HepG2 (cell line): ENCODE data around the gene ELOVL6. TPM values are rescaled to one million over a fixed set of nuclear protein-coding genes. Genes with fewer than 3 reads are reported as not detected.

Source experiments
- ATAC-seq: fragments of 200-7000 bp; cut with Tn5 transposase; 3 replicates; pipeline ENCODE4 v1.9.1; 2020; ENCODE audit warnings: mild to moderate bottlenecking, moderate library complexity
- BruUV-seq: library from RNA; stranded (reverse); fragments of 400-500 nt; replicated peaks from 2 replicates; lab custom pipeline; 2021; lab: Mats Ljungman, UMichigan
- CTCF ChIA-PET: fragments of 300-600 bp; formaldehyde crosslinking; extraction: SDS; loops from one replicate; lab custom pipeline; 2021; ENCODE audit warnings: low total read pairs, inconsistent platforms, low intra/inter-chr PET ratio; lab: Yijun Ruan, JAX
- POLR2A ChIA-PET: fragments of 350-600 bp; sonication (Branson Sonifier 250); formaldehyde crosslinking; loops from one replicate; lab custom pipeline; 2020; ENCODE audit warnings: antibody characterized with exemption, inconsistent platforms; lab: Yijun Ruan, JAX
- DNase-seq: peaks from one replicate; pipeline ENCODE4 v3.0.0-alpha.2; 2015; ENCODE audit warnings: low spot score
- FAIRE-seq: peaks from 3 replicates; lab custom pipeline; 2011; peaks lifted over from hg19 to GRCh38; lab: Jason Lieb, UNC
- H2AFZ ChIP-seq: one replicate; pipeline ENCODE4 v1.6.1; 2011; ENCODE audit warnings: low read length, inconsistent platforms
- H3K27ac ChIP-seq: fragments of 300-600 bp; 3 replicates; pipeline ENCODE4 v1.8.0; 2011; ENCODE audit warnings: mixed run types, mild to moderate bottlenecking, mixed read lengths, low read length, inconsistent platforms; ENCODE audit not compliant: insufficient read depth; ENCODE audit errors: extremely low read length
- H3K27me3 ChIP-seq, 2 experiments: fragments of 200-600 bp in 1 of 2; 2 replicates in 1 of 2; 3 replicates in 1 of 2; pipeline versions ENCODE4 v1.6.0 to v1.8.0; 2011; ENCODE audit warnings: low read length in 2 of 2, mild to moderate bottlenecking in 2 of 2, moderate library complexity in 2 of 2, inconsistent platforms in 1 of 2; ENCODE audit not compliant: insufficient read depth in 2 of 2, control insufficient read depth in 1 of 2
- H3K36me3 ChIP-seq, 2 experiments: fragments of 200-600 bp in 1 of 2; replicated peaks in 1 of 2; 2 replicates in 1 of 2; 3 replicates in 1 of 2; pipeline versions ENCODE4 v1.5.1 to v1.8.0; 2011; ENCODE audit warnings: low read length in 2 of 2, inconsistent platforms in 1 of 2; ENCODE audit not compliant: insufficient read depth in 2 of 2, control insufficient read depth in 1 of 2
- H3K4me1 ChIP-seq: 2 replicates; pipeline ENCODE4 v1.5.1; 2012; ENCODE audit warnings: low read length, inconsistent platforms; ENCODE audit not compliant: insufficient read depth
- H3K4me2 ChIP-seq: 2 replicates; pipeline ENCODE4 v1.6.0; 2011; ENCODE audit warnings: low read depth, low read length, inconsistent platforms
- H3K4me3 ChIP-seq, 3 experiments: fragments of 200-600 bp in 1 of 3; sonication (generic), shearing (Covaris generic) in 1 of 3; replicated peaks in 1 of 3; 2 replicates each; pipeline ENCODE4 v1.5.1; 2011 to 2016; ENCODE audit warnings: low read length in 3 of 3, inconsistent platforms in 2 of 3, low read depth in 2 of 3, mild to moderate bottlenecking in 2 of 3, control low read depth in 1 of 3, mixed read lengths in 1 of 3; ENCODE audit not compliant: insufficient read depth in 1 of 3
- H3K79me2 ChIP-seq: one replicate; pipeline ENCODE4 v1.6.1; 2011; ENCODE audit warnings: low read length, inconsistent platforms; ENCODE audit not compliant: insufficient read depth
- H3K9ac ChIP-seq: 2 replicates; pipeline ENCODE4 v1.6.0; 2011; ENCODE audit warnings: mild to moderate bottlenecking, low read depth, low read length, inconsistent platforms; ENCODE audit not compliant: insufficient read depth
- H3K9me3 ChIP-seq: 2 replicates; pipeline ENCODE4 v1.5.1; 2012; ENCODE audit warnings: mild to moderate bottlenecking, low read length
- H4K20me1 ChIP-seq: 2 replicates; pipeline ENCODE4 v1.6.0; 2011; ENCODE audit warnings: inconsistent platforms, mild to moderate bottlenecking, low read length, moderate library complexity; ENCODE audit not compliant: insufficient read depth
- AHR ChIP-seq: IDR thresholded peaks from 2 replicates; pipeline ENCODE4 v1.6.1; 2018; ENCODE audit warnings: missing genetic modification reagents, missing compliant biosample characterization
- CC2D1A ChIP-seq: sonication (generic); formaldehyde crosslinking; IDR thresholded peaks from 2 replicates; pipeline ENCODE4 v1.8.1; 2023; ENCODE audit warnings: mild to moderate bottlenecking, missing genetic modification reagents
- HNRNPL ChIP-seq: fragments of 200-400 bp; formaldehyde crosslinking; IDR thresholded peaks from 2 replicates; pipeline ENCODE4 v1.6.1; 2017; ENCODE audit warnings: mild to moderate bottlenecking, low read depth, low read length
- KLF13 ChIP-seq: sonication (generic); formaldehyde crosslinking; IDR thresholded peaks from 2 replicates; pipeline ENCODE4 v1.4.0; 2020; ENCODE audit warnings: mild to moderate bottlenecking, missing genetic modification reagents
- KLF9 ChIP-seq: IDR thresholded peaks from 2 replicates; pipeline ENCODE4 v1.6.1; 2016; ENCODE audit warnings: low read depth
- NFKBIZ ChIP-seq: IDR thresholded peaks from 2 replicates; pipeline ENCODE4 v1.6.1; 2018; ENCODE audit warnings: missing genetic modification reagents, missing compliant biosample characterization
- TBL1XR1 ChIP-seq: fragments of 150-350 bp; IDR thresholded peaks from 2 replicates; pipeline ENCODE4 v1.6.1; 2014; ENCODE audit warnings: borderline replicate concordance, low read length; ENCODE audit not compliant: partially characterized antibody
- TCF12 ChIP-seq, 2 experiments: fragments of 450-650 bp in 1 of 2; sonication (generic) in 1 of 2; formaldehyde crosslinking in 1 of 2; IDR thresholded peaks; 2 replicates each; pipeline versions ENCODE4 v1.6.1 to v1.8.0; 2017 to 2022; ENCODE audit warnings: antibody characterized with exemption in 1 of 2, mild to moderate bottlenecking in 1 of 2, missing genetic modification reagents in 1 of 2, moderate library complexity in 1 of 2
- TEAD3 ChIP-seq: optimal IDR thresholded peaks from 2 replicates; pipeline ENCODE3; 2016; ENCODE audit warnings: borderline replicate concordance
- ZNF317 ChIP-seq: sonication (generic); formaldehyde crosslinking; IDR thresholded peaks from 2 replicates; pipeline ENCODE4 v1.5.0; 2020; ENCODE audit warnings: mild to moderate bottlenecking, missing genetic modification reagents
- ZNF589 ChIP-seq: sonication (generic); formaldehyde crosslinking; conservative IDR thresholded peaks from 2 replicates; pipeline ENCODE4 v1.8.0; 2022; ENCODE audit warnings: mild to moderate bottlenecking, moderate library complexity, missing genetic modification reagents
- ZNF597 ChIP-seq: sonication (generic); formaldehyde crosslinking; IDR thresholded peaks from 2 replicates; pipeline ENCODE4 v1.5.0; 2020; ENCODE audit warnings: missing genetic modification reagents
- ZNF678 ChIP-seq: sonication (generic); formaldehyde crosslinking; IDR thresholded peaks from 2 replicates; pipeline ENCODE4 v1.4.0; 2020; ENCODE audit warnings: mild to moderate bottlenecking, missing genetic modification reagents
- ZZZ3 ChIP-seq: sonication (generic); formaldehyde crosslinking; IDR thresholded peaks from 2 replicates; pipeline ENCODE4 v1.4.0; 2020; ENCODE audit warnings: missing genetic modification reagents, mild to moderate bottlenecking, borderline replicate concordance
- WGBS: methylation state at CpG from one replicate; pipeline ENCODE4 v1.1.6; 2017; ENCODE audit warnings: low lambda C conversion rate; 5-methylcytosine and 5-hydroxymethylcytosine counted together
- in situ Hi-C: cut with HindIII; loops from 2 replicates; pipeline ENCODE4 v1.10.0; 2017; ENCODE audit warnings: low pct_unique_long_range_greater_than_20kb; ENCODE audit not compliant: extremely low pct_ligation_motif_present
- intact Hi-C: fragments of 100-400 bp; cut with micrococcal nuclease; formaldehyde crosslinking; loops from one replicate; pipeline ENCODE4 v1.10.0; 2022; ENCODE audit not compliant: unreplicated experiment
- polyA plus RNA-seq, 8 experiments: library from polyadenylated mRNA; depleted of rRNA in 3 of 8; stranded (reverse) in 7 of 8; unstranded in 1 of 8; fragments of >200 nt; fragmentation: Illumina TruSeq in 4 of 8; extraction: Trizol in 4 of 8; gene quantifications; 2 replicates each; pipeline versions ENCODE4 v1.2.1 to v1.2.3, GENCODE V29; 2011 to 2016; ENCODE audit warnings: low read depth in 4 of 8, missing spikeins in 1 of 8, mixed read lengths in 1 of 8; ENCODE audit not compliant: insufficient read depth in 1 of 8
- total RNA-seq, 5 experiments: library from RNA; depleted of rRNA; stranded (reverse); fragments of >200 nt; fragmentation: Illumina TruSeq; extraction: Trizol; gene quantifications; 2 replicates each; pipeline ENCODE4 v1.2.3, GENCODE V29; 2016; ENCODE audit warnings: low read depth in 1 of 5
- TF ChIP-seq, protein P1 (sequence below): sonication (generic); formaldehyde crosslinking; conservative IDR thresholded peaks from 2 replicates; pipeline ENCODE4 v1.8.1; 2023; ENCODE audit warnings: missing genetic modification reagents
- TF ChIP-seq, protein P2 (sequence below): sonication (generic); formaldehyde crosslinking; IDR thresholded peaks from 2 replicates; pipeline ENCODE4 v1.5.0; 2020; ENCODE audit warnings: missing genetic modification reagents, mild to moderate bottlenecking, borderline replicate concordance
- TF ChIP-seq, protein P3 (sequence below): sonication (generic); formaldehyde crosslinking; IDR thresholded peaks from 2 replicates; pipeline ENCODE4 v1.4.0; 2020; ENCODE audit warnings: missing genetic modification reagents, borderline replicate concordance

ELOVL6 gene
- total and polyA plus RNA-seq, 2 of the 13 experiments (the other 11 are each of a cell fraction or from before 2014, with no cell fraction given): 14.1 to 23.2 TPM

DNA sequence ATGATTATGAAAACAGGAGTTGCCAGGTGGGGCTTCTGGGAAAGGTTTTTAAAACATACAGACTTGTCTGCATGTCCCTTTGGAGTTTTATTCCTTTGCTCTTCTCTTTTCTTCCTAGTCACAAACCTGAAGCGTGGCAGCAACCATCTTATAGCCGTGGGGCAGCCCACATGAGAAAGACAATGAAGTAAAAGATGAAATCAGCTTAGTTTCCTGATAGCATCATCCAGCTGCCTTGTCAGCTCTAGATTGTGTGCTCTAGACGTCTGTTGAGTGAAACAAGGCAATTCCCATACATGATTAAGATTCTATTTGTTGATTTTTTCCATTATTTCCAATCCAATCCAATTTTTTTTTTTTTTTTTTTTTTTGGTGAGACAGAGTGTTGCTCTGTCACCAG, 68.9 kb downstream of the ELOVL6 start:
- ChIA-PET CTCF (no interaction called here), POLR2A (no interaction called here)
- H3K27ac ChIP-seq: no peak overlapping the region
- H2AFZ ChIP-seq: no peak overlapping the region
- H3K4me3 ChIP-seq: no peak overlapping the region
- FAIRE-seq: no peak
- DNase-seq: no peak
- H3K4me1 ChIP-seq: peaks cover 20% of the 10 kb centered on the region
- 95% methylated on average over 3 of the region's 3 CpGs for WGBS
- no peaks in the 10 kb centered on the region; a peak in 1 of 5 replicates for H3K36me3 ChIP-seq
- peaks cover 4% of the 10 kb centered on the region for H4K20me1 ChIP-seq
- intact Hi-C loops (no loop called here), in situ Hi-C loops (no loop called here)
- TF ChIP-seq, protein P1, sequence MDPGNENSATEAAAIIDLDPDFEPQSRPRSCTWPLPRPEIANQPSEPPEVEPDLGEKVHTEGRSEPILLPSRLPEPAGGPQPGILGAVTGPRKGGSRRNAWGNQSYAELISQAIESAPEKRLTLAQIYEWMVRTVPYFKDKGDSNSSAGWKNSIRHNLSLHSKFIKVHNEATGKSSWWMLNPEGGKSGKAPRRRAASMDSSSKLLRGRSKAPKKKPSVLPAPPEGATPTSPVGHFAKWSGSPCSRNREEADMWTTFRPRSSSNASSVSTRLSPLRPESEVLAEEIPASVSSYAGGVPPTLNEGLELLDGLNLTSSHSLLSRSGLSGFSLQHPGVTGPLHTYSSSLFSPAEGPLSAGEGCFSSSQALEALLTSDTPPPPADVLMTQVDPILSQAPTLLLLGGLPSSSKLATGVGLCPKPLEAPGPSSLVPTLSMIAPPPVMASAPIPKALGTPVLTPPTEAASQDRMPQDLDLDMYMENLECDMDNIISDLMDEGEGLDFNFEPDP: no peak
- no peak for TF ChIP-seq KLF9 (CRISPR knock-in tag)
- TF ChIP-seq CC2D1A (CRISPR knock-in tag): no peak
- TF ChIP-seq HNRNPL: no peak
- no peak for TF ChIP-seq ZNF589 (CRISPR knock-in tag)
- TF ChIP-seq, protein P2, sequence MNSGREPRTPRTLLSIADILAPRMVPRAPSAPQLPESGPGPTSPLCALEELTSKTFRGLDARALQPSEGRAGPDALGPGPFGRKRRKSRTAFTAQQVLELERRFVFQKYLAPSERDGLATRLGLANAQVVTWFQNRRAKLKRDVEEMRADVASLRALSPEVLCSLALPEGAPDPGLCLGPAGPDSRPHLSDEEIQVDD (CRISPR knock-in tag): no peak
- TF ChIP-seq ZNF597: no peak
- no peak for TF ChIP-seq KLF13 (CRISPR knock-in tag)
- no peak for TF ChIP-seq TBL1XR1
- TF ChIP-seq ZNF678 (CRISPR knock-in tag): no peak
- TF ChIP-seq TCF12 (IDR thresholded peaks at IDR 0.05): no peak
- no peak for TF ChIP-seq TCF12 (CRISPR knock-in tag; IDR thresholded peaks at IDR 0.05)
- no peak for TF ChIP-seq AHR
- no peak for TF ChIP-seq TEAD3
- TF ChIP-seq, protein P3, sequence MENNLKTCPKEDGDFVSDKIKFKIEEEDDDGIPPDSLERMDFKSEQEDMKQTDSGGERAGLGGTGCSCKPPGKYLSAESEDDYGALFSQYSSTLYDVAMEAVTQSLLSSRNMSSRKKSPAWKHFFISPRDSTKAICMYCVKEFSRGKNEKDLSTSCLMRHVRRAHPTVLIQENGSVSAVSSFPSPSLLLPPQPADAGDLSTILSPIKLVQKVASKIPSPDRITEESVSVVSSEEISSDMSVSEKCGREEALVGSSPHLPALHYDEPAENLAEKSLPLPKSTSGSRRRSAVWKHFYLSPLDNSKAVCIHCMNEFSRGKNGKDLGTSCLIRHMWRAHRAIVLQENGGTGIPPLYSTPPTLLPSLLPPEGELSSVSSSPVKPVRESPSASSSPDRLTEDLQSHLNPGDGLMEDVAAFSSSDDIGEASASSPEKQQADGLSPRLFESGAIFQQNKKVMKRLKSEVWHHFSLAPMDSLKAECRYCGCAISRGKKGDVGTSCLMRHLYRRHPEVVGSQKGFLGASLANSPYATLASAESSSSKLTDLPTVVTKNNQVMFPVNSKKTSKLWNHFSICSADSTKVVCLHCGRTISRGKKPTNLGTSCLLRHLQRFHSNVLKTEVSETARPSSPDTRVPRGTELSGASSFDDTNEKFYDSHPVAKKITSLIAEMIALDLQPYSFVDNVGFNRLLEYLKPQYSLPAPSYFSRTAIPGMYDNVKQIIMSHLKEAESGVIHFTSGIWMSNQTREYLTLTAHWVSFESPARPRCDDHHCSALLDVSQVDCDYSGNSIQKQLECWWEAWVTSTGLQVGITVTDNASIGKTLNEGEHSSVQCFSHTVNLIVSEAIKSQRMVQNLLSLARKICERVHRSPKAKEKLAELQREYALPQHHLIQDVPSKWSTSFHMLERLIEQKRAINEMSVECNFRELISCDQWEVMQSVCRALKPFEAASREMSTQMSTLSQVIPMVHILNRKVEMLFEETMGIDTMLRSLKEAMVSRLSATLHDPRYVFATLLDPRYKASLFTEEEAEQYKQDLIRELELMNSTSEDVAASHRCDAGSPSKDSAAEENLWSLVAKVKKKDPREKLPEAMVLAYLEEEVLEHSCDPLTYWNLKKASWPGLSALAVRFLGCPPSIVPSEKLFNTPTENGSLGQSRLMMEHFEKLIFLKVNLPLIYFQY (CRISPR knock-in tag): no peak
- TF ChIP-seq ZNF317 (CRISPR knock-in tag): no peak
- TF ChIP-seq NFKBIZ: no peak
- no peak for TF ChIP-seq ZZZ3 (CRISPR knock-in tag)
- H3K4me2 ChIP-seq: no peak overlapping the region
- H3K79me2 ChIP-seq: no peaks in the 10 kb centered on the region
- no peak for ATAC-seq
- H3K9me3 ChIP-seq: no peaks in the 10 kb centered on the region
- no peak overlapping the region for H3K9ac ChIP-seq
- no TSS peak for BruUV-seq
- no peaks in the 10 kb centered on the region for H3K27me3 ChIP-seq
